Muscle of arm (tissue), 12 donors: ENCODE results near the gene PEX26. TPM values are rescaled to one million over a fixed set of nuclear protein-coding genes. Genes with fewer than 3 reads are reported as not detected.
"Not testable (repeated sequence)": the region's sequence is repeated elsewhere in the genome, so short reads cannot be mapped to it uniquely, and the experiment has no call there.

ENCODE experiments used
- DNase-seq: peaks from one replicate; pipeline ENCODE4 v3.0.0-alpha.2; 2013
- polyA plus RNA-seq, 12 donors: library from polyadenylated mRNA; unstranded; fragments of 120-200 nt; gene quantifications; one replicate each; pipeline ENCODE4 v1.2.1, GENCODE V29; 2013; ENCODE audit not compliant: insufficient read length in 12 of 12

Gene PEX26
- polyA plus RNA-seq, 12 donors, result 11.8 to 19.6 (median 16.1) TPM; not detected in 1

- DNase-seq, result no peak
These were observed 7.1 kb upstream of the PEX26 start for GRCh38 chr22:18070556-18071306.

GRCh38 chr22:18071307-18071967 is 6.4 kb upstream of the PEX26 start:
- DNase-seq, result not testable (repeated sequence)

DNA sequence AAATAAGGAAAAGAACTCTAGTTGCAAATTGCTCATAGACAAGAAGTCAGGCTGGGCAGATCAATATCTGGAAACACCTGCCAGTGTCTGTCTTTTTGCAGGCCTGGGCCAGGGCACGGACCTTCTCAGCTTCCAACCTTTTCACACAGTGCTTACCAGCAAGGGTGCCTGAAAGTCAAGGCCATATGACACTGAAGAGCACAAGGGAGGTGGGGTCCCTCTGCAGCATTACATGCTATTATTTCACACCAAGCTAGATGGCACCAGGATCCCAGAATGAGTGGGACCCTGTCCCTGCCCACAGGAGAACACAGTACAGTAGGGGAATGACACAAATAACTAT is 5.9 kb upstream of the PEX26 start:
- DNase-seq, result no peak

DNA sequence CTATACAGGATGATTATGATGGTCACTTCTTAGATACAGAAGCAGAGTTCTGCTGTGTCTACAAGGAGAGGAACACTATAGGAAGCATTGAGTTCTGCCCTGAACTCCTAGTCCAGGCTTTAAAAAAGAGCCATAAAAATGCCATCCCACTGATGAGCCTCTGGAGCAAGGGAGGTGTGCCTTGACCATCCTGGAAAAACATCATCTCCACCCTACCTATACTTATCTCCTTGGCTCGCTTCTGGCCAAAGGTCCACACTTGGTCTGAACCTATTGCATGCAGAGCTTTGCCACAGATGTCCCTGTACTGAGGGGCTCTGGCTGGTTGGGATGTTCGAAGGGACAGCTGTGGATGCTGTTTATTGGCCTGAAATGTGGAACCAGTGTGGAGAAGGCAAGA is 4.3 kb upstream of the PEX26 start:
- no peak for DNase-seq

DNA sequence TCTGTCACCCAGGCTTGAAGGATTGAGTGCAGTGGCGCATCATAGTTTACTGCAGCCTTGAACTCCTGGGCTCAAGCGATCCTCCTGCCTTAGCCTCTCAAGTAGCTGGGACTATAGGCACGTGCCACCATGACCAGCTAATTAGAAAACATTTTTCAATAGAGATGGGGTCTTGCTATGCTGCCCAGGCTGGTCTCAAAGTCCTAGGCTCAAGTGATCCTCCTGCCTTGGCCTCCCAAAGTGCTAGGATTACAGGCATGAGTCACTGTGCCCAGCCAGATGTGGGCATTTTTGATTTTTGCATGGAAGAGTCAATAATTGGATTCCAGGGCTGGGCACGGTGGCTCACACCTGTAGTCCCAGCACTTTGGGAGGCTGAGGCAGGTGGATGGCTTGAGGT is 3.9 kb upstream of the PEX26 start:
- not testable (repeated sequence) for DNase-seq

GRCh38 chr22:18075101-18075719 is 2.6 kb upstream of the PEX26 start:
- DNase-seq, result no peak

GRCh38 chr22:18075720-18076497 is 1.9 kb upstream of the PEX26 start:
- DNase-seq, result peak; percentile 93

GRCh38 chr22:18077087-18077638 is 627 bp upstream of the PEX26 start:
- no peak for DNase-seq

- DNase-seq, result no peak
These were observed 695 bp downstream of the PEX26 start for GRCh38 chr22:18078329-18079041.

DNA sequence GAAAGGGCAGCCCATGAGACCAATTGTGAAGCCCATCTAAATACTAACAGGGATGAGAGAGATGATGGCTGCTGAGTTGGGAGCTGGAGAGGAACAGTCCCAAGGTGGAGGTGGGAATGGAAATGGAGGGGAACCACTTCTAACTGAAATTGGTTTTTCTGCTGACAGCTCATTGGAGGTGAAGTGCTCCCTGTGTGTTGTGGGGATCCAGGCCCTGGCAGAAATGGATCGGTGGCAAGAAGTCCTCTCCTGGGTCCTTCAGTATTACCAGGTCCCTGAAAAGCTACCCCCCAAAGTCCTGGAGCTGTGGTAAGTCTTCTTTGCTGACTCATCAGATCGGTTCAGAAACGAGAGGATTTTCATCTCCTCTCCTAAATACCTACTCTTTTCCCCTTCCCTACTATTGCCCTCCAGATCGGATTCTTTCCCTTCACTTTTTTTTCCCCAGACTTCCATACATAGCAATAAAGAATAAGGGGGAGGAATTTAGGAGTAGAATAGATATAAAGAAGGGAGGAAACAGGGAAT is 2.0 kb downstream of the PEX26 start:
- no peak for DNase-seq

GRCh38 chr22:18081416-18081815 is 3.6 kb downstream of the PEX26 start:
- no peak for DNase-seq

- no peak for DNase-seq
These were observed 4.7 kb downstream of the PEX26 start for GRCh38 chr22:18082467-18082866.

DNA sequence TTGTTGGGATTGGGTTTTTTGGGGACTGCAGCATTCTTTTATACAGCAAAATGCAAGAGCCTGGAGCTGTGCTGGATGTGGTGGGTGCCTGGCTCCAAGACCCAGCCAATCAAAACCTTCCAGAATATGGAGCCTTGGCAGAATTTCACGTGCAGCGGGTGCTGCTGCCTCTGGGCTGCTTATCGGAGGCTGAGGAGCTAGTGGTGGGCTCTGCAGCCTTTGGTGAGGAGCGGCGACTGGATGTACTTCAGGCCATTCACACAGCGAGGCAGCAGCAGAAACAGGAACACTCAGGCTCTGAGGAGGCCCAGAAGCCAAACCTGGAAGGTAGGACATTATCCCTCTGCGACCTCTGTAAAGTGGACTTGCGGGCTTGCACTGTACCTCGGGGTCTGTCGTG is 5.6 kb downstream of the PEX26 start:
- no peak for DNase-seq

DNA sequence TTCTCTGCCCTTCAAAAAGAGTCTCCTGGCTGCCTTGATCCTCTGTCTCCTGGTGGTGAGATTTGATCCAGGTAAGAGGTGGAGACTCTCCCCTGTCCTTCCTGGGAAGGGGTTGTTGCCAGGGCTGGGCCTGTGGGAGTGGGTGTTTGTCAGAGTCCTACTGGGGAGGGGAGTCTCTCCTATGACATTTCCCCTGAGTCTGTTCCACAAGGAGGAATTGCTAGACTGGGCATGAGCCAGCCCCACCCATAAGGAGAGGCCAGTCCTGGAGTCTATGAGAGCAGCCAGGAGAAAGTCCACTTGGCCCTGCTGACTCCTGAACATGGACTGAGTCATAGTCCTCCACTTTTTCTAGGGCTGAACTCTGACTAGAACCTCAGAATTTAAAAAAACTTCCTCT is 7.4 kb downstream of the PEX26 start:
- DNase-seq, result no peak

DNA sequence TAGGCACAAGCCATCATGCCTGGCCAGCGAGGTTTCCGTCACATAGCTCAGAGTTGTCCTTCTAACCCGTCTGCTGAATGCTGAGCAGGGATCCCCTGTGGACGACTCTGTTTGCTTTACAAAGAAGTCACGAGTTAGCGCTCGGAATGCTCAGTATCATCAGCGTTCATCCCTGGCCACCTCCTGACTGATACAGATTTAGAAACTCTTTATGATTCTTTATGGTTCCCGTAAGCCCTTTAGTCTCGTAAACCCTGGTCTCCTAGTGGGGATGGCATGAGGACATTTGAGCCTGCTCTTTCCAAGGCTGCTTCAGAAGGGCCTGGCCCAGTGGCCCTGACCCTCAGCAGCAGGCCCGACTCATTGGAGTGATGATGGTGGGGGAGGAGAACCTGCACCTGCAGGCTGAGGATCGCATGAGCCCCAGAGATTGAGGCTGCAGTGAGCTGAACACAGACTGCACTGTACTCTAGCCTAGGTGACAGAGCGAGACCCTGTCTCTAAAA is 9.6 kb downstream of the PEX26 start:
- no peak for DNase-seq

GRCh38 chr22:18088825-18089568 is 11.2 kb downstream of the PEX26 start:
- no peak for DNase-seq

DNA sequence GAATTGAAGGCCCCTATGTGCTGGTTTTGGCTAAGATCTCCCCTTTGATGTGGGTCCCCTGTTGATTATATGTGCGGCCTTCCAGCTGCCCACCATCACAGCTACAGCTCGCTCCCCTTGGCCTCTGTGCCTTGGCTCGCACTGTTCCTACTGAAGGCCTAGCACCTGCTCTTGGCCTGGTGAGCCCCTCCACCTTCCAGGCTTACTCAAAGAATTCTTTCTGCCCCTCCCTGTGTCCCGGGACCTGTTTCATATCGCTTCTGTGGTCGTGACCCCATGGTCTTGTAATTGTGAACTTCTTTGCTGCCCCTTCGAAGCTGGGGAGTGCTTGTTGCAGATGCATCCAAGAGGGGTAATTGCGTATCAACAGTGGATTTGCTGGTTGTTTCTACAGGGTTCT is 12.5 kb downstream of the PEX26 start:
- DNase-seq, result no peak

DNA sequence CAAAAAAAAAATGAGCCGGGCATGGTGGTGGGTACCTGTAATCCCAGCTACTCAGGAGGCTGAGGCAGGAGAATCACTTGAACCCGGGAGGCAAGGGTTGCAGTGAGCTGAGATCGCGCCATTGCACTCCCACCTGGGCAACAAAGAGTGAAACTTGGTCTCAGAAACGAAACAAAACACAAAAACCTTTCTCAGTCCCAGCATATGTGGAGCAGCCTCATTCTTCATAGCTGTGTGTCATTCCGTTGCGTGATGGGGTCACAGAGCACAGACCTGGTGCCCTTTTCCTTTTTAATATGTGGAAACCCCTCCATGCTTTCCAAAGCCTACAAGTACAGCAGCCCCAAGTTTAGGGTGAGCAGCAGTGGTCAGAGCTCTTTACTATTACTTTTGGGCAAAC is 13.7 kb downstream of the PEX26 start:
- DNase-seq, result no peak

DNA sequence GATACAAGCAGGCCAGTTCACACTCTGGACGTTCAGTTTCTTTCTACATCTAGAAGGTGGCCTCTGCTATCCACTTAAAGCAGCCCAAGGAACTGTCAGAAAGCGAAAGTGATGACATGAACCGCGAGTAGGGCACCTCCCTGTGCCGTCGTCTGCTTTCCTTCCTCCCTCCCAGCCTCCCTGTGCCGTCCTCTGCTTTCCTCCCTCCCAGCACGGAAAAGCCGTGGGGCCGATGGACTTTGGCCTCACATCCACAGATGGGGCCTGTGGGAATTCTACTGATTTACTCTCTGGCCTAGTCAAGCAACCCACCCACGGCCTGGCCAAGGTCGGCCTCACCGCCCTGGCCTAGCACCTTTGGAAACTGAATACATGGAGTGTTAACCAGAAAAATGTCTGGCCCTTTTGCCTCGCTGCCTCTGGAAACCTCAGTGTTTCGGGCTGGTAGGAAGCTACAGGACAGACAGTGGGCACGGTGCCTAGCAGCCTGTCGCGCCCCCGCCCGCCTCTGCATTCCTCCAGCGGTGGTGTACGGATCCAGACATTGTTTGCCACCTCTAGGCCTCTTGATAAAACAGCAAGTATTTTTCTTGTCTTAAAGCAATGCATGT is 14.2 kb downstream of the PEX26 start:
- DNase-seq, result peak; percentile 47

DNA sequence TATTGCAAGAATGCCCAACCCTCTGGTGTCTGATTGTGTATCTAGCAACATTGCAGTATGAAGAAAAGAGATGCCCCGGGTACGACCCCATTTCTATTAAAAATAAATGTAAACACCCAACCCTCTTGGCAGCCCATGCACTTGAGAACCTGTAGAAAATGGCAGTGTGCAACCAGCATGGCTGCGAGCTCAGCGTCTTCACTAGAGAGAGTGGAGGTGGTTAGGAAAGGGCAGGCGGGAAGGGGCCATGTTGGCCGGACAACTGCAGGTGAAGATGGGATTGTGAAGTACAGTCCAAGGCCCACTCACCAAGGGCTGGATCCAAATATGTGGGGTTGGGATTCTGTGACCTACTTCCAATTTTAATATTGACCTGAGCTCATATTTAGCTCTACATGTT is 15.9 kb downstream of the PEX26 start:
- no peak for DNase-seq
